ENCODE results near the gene CASKIN2.

The CASKIN2 gene

GRCh38 chr17:75548813-75549212 is 33.5 kb upstream of the CASKIN2 start:
- no peak for DNase-seq

GRCh38 chr17:75547091-75547490 is 31.8 kb upstream of the CASKIN2 start:
- no peak for DNase-seq

DNA sequence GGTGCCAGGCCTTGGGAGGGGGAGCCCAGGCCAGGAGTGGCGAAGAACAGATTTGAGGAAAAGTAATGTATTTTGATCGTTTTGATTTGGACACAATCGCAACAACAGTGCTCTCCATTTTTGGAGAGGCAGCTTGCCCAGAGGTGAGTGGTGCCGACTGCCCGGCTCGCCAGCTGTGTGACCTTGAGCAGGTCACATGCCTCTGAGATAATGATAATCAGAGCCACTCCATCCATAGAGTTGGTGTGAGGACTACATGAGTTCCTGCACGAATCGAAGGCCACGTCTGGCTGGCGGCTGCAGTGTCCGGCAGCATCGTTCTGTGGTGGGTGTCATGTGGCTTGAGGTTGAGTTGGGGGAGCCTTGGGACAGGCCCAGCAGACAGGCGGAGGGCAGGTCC is 30.8 kb upstream of the CASKIN2 start:
- DNase-seq, result no peak

DNA sequence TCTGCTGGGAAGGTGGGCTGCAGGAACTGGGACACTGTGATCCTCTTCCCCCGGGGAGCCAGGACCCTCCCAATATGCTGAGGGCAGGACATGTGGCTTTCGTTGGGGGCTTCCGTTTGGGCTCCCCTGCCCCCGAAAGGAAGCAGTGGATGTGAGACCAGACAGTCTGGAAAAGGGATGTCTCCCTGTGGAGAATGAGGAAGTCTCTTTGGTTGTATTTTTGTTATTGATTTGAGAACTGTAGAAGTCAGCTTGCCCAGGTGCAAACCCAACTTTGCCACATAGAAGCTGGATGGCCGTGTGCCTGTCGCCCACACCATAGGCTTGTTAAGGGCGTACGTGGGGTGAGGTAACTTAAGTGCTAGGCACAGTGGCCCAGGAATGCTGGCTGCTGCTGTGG is 28.9 kb upstream of the CASKIN2 start:
- no peak for DNase-seq

- DNase-seq, result no peak
Measured at GRCh38 chr17:75542728-75543336, 27.5 kb upstream of the CASKIN2 start.

DNA sequence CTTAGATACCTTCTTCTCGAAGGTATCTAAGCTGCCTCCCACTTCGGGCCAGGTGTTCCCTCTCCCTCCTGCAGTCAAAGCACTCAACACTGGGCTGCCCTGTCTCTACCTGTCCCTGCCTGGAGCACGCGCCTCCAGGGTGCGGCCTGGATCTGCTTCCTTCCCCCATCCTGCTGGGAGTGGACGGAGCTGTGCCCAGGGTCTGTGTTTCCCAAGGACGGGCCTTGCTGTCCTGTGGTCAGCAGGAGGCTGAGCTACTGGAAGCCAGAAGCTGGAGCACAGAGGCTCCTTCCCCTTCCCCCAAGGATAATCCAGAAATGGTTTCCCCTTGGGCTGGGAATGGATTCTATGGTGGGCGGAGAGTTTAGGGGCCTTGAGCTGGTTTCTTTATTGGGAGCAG is 26.9 kb upstream of the CASKIN2 start:
- no peak for DNase-seq

GRCh38 chr17:75540923-75541503 is 25.7 kb upstream of the CASKIN2 start:
- DNase-seq, result no peak

- no peak for DNase-seq
Measured at GRCh38 chr17:75539967-75540729, 24.8 kb upstream of the CASKIN2 start.

GRCh38 chr17:75536366-75536765 is 21.0 kb upstream of the CASKIN2 start:
- no peak for DNase-seq

GRCh38 chr17:75535871-75536270 is 20.5 kb upstream of the CASKIN2 start:
- no peak for DNase-seq

- DNase-seq, result peak; percentile 72
Measured at GRCh38 chr17:75535119-75535537, 19.8 kb upstream of the CASKIN2 start.

GRCh38 chr17:75531721-75532072 is 16.4 kb upstream of the CASKIN2 start:
- no peak for DNase-seq

GRCh38 chr17:75530837-75531720 is 15.7 kb upstream of the CASKIN2 start:
- DNase-seq, result no peak

- DNase-seq, result no peak
Measured at GRCh38 chr17:75526555-75527270, 11.4 kb upstream of the CASKIN2 start.

DNA sequence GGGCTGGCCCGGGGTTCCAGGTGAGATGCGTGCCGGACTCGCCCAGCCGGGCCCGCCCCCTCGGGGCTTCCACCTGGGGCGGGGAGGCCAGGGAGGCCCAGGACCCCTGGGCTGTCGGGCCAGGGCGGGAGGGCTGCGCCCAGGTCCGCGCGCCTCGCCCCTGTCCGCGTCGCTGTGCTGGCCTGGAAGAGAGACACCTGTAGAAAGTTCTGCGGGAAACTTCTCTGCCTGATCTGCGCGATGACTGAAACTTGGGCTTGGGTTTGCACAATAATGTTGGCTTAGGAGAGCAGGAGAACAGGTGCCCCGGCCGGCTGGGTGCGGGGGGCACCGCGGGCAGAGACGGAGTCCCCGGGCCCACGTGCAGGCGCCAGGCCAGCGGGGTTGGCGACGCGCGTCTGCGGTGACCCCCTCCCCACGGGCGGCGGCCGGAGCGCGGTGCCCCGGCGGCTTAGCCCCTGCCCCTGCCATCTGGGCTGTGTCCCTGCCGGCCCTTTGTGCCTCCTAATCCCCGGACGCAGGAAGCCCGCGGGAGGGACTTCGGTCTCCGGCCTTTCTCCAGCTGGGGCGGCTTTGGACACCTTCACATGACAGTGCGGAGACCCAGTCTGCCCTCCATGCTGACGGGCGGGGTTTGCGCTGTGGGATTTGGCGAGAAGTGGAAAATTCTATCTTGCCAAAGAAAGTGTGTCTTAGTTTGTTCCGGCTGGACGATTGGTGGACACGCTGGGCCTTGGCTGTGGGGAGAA is 10.6 kb upstream of the CASKIN2 start:
- DNase-seq, result no peak

DNA sequence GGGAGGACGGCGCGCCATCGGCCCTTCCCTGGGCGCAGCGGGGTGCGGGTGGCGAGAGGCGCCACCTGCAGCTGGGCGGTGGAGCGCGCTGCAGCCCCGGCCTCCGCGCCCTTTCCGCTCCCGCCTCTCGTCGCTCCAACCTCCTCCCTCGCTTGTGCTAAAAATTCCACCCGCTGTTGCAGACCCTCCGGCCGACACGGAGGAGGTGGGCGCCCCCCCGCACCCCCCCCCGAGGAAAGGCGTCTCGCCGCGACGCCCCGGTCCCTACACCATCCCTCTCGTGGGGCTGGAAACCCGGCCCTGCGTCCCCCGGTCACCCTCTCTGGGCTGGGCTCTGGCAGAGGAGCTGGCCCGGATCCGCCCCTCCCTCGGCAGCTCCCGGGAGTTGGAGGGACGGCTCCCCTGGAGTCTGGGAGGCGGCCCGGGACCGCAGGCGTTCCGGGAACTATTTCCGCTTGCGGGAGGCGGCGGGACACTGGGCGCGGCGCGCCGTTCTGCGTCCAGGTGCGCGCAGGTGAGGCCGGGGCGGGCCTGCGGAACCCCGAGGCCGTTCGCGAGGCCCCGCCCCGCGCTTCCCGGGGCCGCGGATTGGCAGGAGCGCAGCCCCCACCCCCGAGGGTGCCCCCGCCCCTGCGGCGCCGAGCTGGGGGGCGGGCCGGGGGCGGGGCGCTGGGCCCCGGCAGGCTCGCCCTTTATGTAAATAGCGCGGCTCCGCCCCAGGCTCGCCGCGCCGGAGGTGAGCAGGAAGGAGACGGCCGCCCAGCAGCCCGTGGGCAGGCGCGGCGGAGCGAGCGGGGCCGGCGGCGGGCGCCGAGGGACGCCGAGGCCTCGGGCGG is 9.9 kb upstream of the CASKIN2 start, which contains the start of gene LLGL2:
Gene LLGL2, plus strand, starts transcription at position 728 of the 836 bp plus-strand sequence. CDS start 17,730 bp downstream, outside the sequence.
- peak; percentile 92 for DNase-seq

GRCh38 chr17:75524269-75524969 is 9.1 kb upstream of the CASKIN2 start:
- no peak for DNase-seq

- no peak for DNase-seq
Measured at GRCh38 chr17:75523647-75524046, 8.3 kb upstream of the CASKIN2 start.

- no peak for DNase-seq
Measured at GRCh38 chr17:75521951-75522727, 6.8 kb upstream of the CASKIN2 start.
